Lower leg skin (tissue), 3 donors: ENCODE data around the gene PRR20B.
"Not testable (repeated sequence)": the region's sequence is repeated elsewhere in the genome, so short reads cannot be mapped to it uniquely, and the experiment has no call there.

Experiments
- POLR2A ChIP-seq, 2 donors: fragments of 450-650 bp; IDR thresholded peaks; one replicate each; pipeline ENCODE4 v1.6.1; 2016 to 2017; ENCODE audit warnings: antibody characterized with exemption in 2 of 2, mild to moderate bottlenecking in 1 of 2, moderate library complexity in 1 of 2
- TF ChIP-seq, protein P1 (sequence below), 3 donors: fragments of 450-650 bp; IDR thresholded peaks; one replicate each; pipeline ENCODE4 v1.5.1; 2016; ENCODE audit warnings: antibody characterized with exemption in 3 of 3, mild to moderate bottlenecking in 3 of 3, moderate library complexity in 2 of 3

DNA sequence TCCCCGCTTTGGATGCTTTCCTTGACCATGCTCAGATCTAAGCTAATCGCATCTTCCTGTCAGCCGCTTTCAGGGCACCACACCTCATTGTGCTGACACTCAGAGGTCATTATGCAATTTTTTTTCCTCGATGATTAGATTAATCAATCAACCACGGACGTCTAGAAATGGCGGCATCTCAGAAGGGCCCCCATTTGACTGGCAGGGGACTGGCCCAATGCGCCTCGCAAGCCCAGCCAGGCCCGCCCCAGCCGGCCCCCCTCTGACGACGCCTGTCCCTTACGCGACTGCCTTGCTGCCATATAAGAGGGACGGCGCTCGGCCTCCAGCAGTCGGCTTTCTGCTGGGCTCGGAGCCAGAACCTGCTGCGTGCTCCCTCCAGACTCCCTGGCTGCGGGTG is 19.6 kb downstream of the PRR20B start, which contains the start of gene PRR20E:
- TF ChIP-seq, protein P1, sequence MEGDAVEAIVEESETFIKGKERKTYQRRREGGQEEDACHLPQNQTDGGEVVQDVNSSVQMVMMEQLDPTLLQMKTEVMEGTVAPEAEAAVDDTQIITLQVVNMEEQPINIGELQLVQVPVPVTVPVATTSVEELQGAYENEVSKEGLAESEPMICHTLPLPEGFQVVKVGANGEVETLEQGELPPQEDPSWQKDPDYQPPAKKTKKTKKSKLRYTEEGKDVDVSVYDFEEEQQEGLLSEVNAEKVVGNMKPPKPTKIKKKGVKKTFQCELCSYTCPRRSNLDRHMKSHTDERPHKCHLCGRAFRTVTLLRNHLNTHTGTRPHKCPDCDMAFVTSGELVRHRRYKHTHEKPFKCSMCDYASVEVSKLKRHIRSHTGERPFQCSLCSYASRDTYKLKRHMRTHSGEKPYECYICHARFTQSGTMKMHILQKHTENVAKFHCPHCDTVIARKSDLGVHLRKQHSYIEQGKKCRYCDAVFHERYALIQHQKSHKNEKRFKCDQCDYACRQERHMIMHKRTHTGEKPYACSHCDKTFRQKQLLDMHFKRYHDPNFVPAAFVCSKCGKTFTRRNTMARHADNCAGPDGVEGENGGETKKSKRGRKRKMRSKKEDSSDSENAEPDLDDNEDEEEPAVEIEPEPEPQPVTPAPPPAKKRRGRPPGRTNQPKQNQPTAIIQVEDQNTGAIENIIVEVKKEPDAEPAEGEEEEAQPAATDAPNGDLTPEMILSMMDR (IDR thresholded peaks at IDR 0.05) = not testable (repeated sequence)
- not testable (repeated sequence) for TF ChIP-seq POLR2A (IDR thresholded peaks at IDR 0.05)
